SK-N-SH (cell line): ENCODE measurements around the gene SLC39A9. TPM values are rescaled to one million over a fixed set of nuclear protein-coding genes. Genes with fewer than 3 reads are reported as not detected.

Experiments
- CTCF ChIA-PET: fragments of 300-600, 350-600 bp; formaldehyde crosslinking; extraction: SDS; loops from one replicate; lab custom pipeline; 2021; lab: Yijun Ruan, JAX
- POLR2A ChIA-PET: fragments of 350-600 bp; sonication (Branson Sonifier 250); formaldehyde crosslinking; extraction: SDS; loops from one replicate; lab custom pipeline; 2020; ENCODE audit warnings: antibody characterized with exemption, inconsistent platforms; lab: Yijun Ruan, JAX
- DNase-seq: peaks from one replicate; pipeline ENCODE4 v3.0.0; 2012
- H2AFZ ChIP-seq: fragments of 200-600 bp; sonication (generic); 2 replicates; pipeline ENCODE4 v1.8.1; 2016; ENCODE audit warnings: antibody characterized with exemption, mild to moderate bottlenecking, low read depth
- H3F3A ChIP-seq: fragments of 200-600 bp; sonication (generic); replicated peaks from 2 replicates; pipeline ENCODE3; 2016; ENCODE audit warnings: antibody characterized with exemption, mild to moderate bottlenecking; ENCODE audit not compliant: insufficient read depth
- H3K27ac ChIP-seq, 2 experiments: fragments of 200-500 bp in 1 of 2; fragments of 200-600 bp in 1 of 2; sonication (Bioruptor generic) in 1 of 2; sonication (generic), shearing (Covaris generic) in 1 of 2; 2 replicates each; pipeline versions ENCODE4 v1.5.1 to v1.6.1; 2014 to 2016; ENCODE audit warnings: low read depth in 2 of 2, inconsistent platforms in 1 of 2, low read length in 1 of 2, mild to moderate bottlenecking in 1 of 2, mixed read lengths in 1 of 2
- H3K27me3 ChIP-seq: fragments of 200-600 bp; sonication (generic), shearing (Covaris generic); 2 replicates; pipeline ENCODE4 v1.6.1; 2016; ENCODE audit warnings: mixed run types; ENCODE audit not compliant: insufficient read depth
- H3K36me3 ChIP-seq, 2 experiments: fragments of 200-500 bp in 1 of 2; fragments of 200-600 bp in 1 of 2; sonication (Bioruptor generic) in 1 of 2; sonication (generic) in 1 of 2; replicated peaks in 1 of 2; 2 replicates each; pipeline versions ENCODE3 to v1.5.1; 2014 to 2016; ENCODE audit warnings: low read length in 1 of 2, mild to moderate bottlenecking in 1 of 2; ENCODE audit not compliant: insufficient read depth in 2 of 2, control insufficient read depth in 1 of 2
- H3K4me1 ChIP-seq, 2 experiments: fragments of 200-500 bp in 1 of 2; fragments of 200-600 bp in 1 of 2; sonication (Bioruptor generic) in 1 of 2; sonication (generic), shearing (Covaris generic) in 1 of 2; 2 replicates each; pipeline versions ENCODE4 v1.5.1 to v1.6.1; 2014 to 2016; ENCODE audit warnings: low read depth in 1 of 2, low read length in 1 of 2, mixed run types in 1 of 2; ENCODE audit not compliant: insufficient read depth in 2 of 2, control insufficient read depth in 1 of 2
- H3K4me2 ChIP-seq: fragments of 200-600 bp; sonication (generic), shearing (Covaris generic); 2 replicates; pipeline ENCODE4 v1.6.1; 2017; ENCODE audit warnings: mixed run types
- H3K4me3 ChIP-seq, 2 experiments: fragments of 200-500 bp in 1 of 2; fragments of 200-600 bp in 1 of 2; sonication (Bioruptor generic) in 1 of 2; sonication (generic), shearing (Covaris generic) in 1 of 2; 2 replicates each; pipeline versions ENCODE4 v1.5.1 to v1.8.1; 2014 to 2016; ENCODE audit warnings: low read depth in 2 of 2, inconsistent platforms in 1 of 2, low read length in 1 of 2, mild to moderate bottlenecking in 1 of 2, mixed read lengths in 1 of 2, moderate library complexity in 1 of 2
- H3K79me2 ChIP-seq: fragments of 200-600 bp; sonication (generic); 2 replicates; pipeline ENCODE4 v1.8.1; 2017; ENCODE audit warnings: mild to moderate bottlenecking; ENCODE audit not compliant: insufficient read depth
- H3K9ac ChIP-seq: fragments of 200-600 bp; sonication (generic); 2 replicates; pipeline ENCODE4 v1.6.1; 2017; ENCODE audit warnings: mixed run types
- H3K9me2 ChIP-seq: fragments of 200-600 bp; sonication (generic); 2 replicates; pipeline ENCODE4 v1.6.1; 2017; ENCODE audit warnings: mixed run types
- H3K9me3 ChIP-seq: fragments of 200-600 bp; sonication (generic); 2 replicates; pipeline ENCODE4 v1.6.1; 2017; ENCODE audit warnings: mixed run types, mild to moderate bottlenecking, moderate library complexity
- H4K20me1 ChIP-seq: fragments of 200-600 bp; sonication (generic); 2 replicates; pipeline ENCODE4 v1.6.1; 2017; ENCODE audit warnings: mild to moderate bottlenecking, mixed run types; ENCODE audit not compliant: insufficient read depth
- CHD2 ChIP-seq: fragments of 150-350 bp; IDR thresholded peaks from 2 replicates; pipeline ENCODE4 v1.6.1; 2018; ENCODE audit warnings: low read length; ENCODE audit not compliant: partially characterized antibody
- ELF1 ChIP-seq: IDR thresholded peaks from 2 replicates; pipeline ENCODE4 v1.4.0; 2012
- EZH2phosphoT487 ChIP-seq: fragments of 200-600 bp; sonication (generic); IDR thresholded peaks from 2 replicates; pipeline ENCODE4 v1.6.1; 2017; ENCODE audit warnings: low read depth, mixed run types, mild to moderate bottlenecking, antibody characterized with exemption, moderate library complexity, borderline replicate concordance
- FOSL2 ChIP-seq: IDR thresholded peaks from 2 replicates; pipeline ENCODE4 v1.4.0; 2012; ENCODE audit warnings: low read depth, mild to moderate bottlenecking, moderate library complexity, borderline replicate concordance
- FOXJ3 ChIP-seq: sonication (generic); formaldehyde crosslinking; IDR thresholded peaks from 2 replicates; pipeline ENCODE4 v1.5.1; 2020; ENCODE audit warnings: mild to moderate bottlenecking, missing genetic modification reagents
- FOXM1 ChIP-seq: IDR thresholded peaks from 2 replicates; pipeline ENCODE4 v1.4.0; 2012; ENCODE audit warnings: low read depth, mild to moderate bottlenecking
- GATA2 ChIP-seq: sonication (generic); formaldehyde crosslinking; IDR thresholded peaks from 2 replicates; pipeline ENCODE4 v1.5.0; 2020; ENCODE audit warnings: mild to moderate bottlenecking, missing genetic modification reagents
- JUND ChIP-seq: IDR thresholded peaks from 2 replicates; pipeline ENCODE4 v1.4.0; 2012
- MEF2A ChIP-seq: IDR thresholded peaks from 2 replicates; pipeline ENCODE4 v1.4.0; 2012; ENCODE audit warnings: low read depth, borderline replicate concordance
- MXI1 ChIP-seq: IDR thresholded peaks from 2 replicates; pipeline ENCODE4 v1.6.1; 2012; ENCODE audit warnings: mild to moderate bottlenecking, low read depth, low read length, improper control_type of control experiment
- NFIC ChIP-seq: IDR thresholded peaks from 2 replicates; pipeline ENCODE4 v1.4.0; 2012; ENCODE audit warnings: borderline replicate concordance
- NRF1 ChIP-seq: IDR thresholded peaks from 2 replicates; pipeline ENCODE4 v1.6.1; 2012; ENCODE audit warnings: low read depth, mild to moderate bottlenecking, low read length
- POLR2AphosphoS5 ChIP-seq: IDR thresholded peaks from 2 replicates; pipeline ENCODE4 v1.6.1; 2012; ENCODE audit warnings: low read depth, low read length
- RCOR1 ChIP-seq: fragments of 150-350 bp; IDR thresholded peaks from 2 replicates; pipeline ENCODE4 v1.6.1; 2017; ENCODE audit warnings: antibody characterized with exemption, low read length
- RXRA ChIP-seq: IDR thresholded peaks from 2 replicates; pipeline ENCODE4 v1.4.0; 2012; ENCODE audit warnings: low read depth, mild to moderate bottlenecking, borderline replicate concordance
- SIN3A ChIP-seq: IDR thresholded peaks from 2 replicates; pipeline ENCODE4 v1.6.1; 2012; ENCODE audit warnings: low read depth, mild to moderate bottlenecking, low read length, moderate library complexity, borderline replicate concordance
- SMC3 ChIP-seq: IDR thresholded peaks from 2 replicates; pipeline ENCODE4 v1.6.1; 2012; ENCODE audit warnings: low read depth, low read length, improper control_type of control experiment
- TEAD4 ChIP-seq: IDR thresholded peaks from 2 replicates; pipeline ENCODE4 v1.4.0; 2012; ENCODE audit warnings: mild to moderate bottlenecking, borderline replicate concordance; ENCODE audit not compliant: insufficient read depth
- WGBS: methylation state at CpG from one replicate; pipeline ENCODE4 v1.1.6; 2017; ENCODE audit warnings: low lambda C conversion rate; 5-methylcytosine and 5-hydroxymethylcytosine counted together
- polyA plus RNA-seq, 3 experiments: library from polyadenylated mRNA; depleted of rRNA; stranded (reverse); fragments of >200 nt; gene quantifications; 2 replicates each; pipeline ENCODE4 v1.2.3, GENCODE V29; 2012
- TF ChIP-seq, protein P1 (sequence below): IDR thresholded peaks from 2 replicates; pipeline ENCODE4 v1.4.0; 2012; ENCODE audit warnings: low read depth
- TF ChIP-seq, protein P2 (sequence below): IDR thresholded peaks from 2 replicates; pipeline ENCODE4 v1.4.0; 2012; ENCODE audit warnings: low read depth, borderline replicate concordance

SLC39A9 gene
- polyA plus RNA-seq, 1 of the 3 experiments (the other 2 are of a cell fraction), result 39.8 TPM

DNA sequence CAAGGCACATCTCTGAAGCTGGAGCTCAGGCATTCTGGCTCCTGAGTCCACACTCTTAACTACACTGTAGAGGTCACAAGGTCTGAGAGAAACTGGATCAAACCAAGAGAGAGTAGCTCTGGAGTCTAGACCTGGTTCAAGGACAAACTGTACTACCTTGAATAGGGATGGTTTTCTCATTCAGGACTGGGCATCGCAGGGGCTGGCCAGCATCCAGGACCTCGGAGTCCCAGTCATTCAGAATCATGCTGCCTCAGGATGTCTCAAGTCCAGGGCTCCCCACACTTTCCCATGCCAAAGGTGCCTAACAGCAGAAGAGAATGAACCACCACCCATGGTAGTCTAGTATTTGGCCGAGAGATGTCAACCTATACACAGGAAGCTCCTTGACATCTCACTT is 72.9 kb downstream of the SLC39A9 start:
- Histone ChIP-seq H3K9me3 (no peaks in the 10 kb centered on the region), H3K9ac (no peak overlapping the region), H3K36me3 (no peaks in the 10 kb centered on the region), H2AFZ (no peak overlapping the region), H3K79me2 (no peaks in the 10 kb centered on the region), H3K4me1 (no peaks in the 10 kb centered on the region), H3K9me2 (no peaks in the 10 kb centered on the region), H3F3A (no peaks in the 10 kb centered on the region), H3K4me2 (no peak overlapping the region), H3K4me3 (no peak overlapping the region), H4K20me1 (no peaks in the 10 kb centered on the region), H3K27ac (no peak overlapping the region), H3K27me3 (no peaks in the 10 kb centered on the region)
- WGBS, result 92% methylated on average over 3 of the region's 3 CpGs
- TF ChIP-seq JUND (no peak), ELF1 (no peak), FOXM1 (no peak), MXI1 (no peak), RCOR1 (no peak), RXRA (no peak), CHD2 (no peak), FOXJ3 (CRISPR knock-in tag) (no peak), NRF1 (no peak), POLR2AphosphoS5 (no peak), SMC3 (no peak), SIN3A (no peak), FOSL2 (no peak), NFIC (no peak), EZH2phosphoT487 (no peak), TEAD4 (no peak), GATA2 (CRISPR knock-in tag) (no peak)
- TF ChIP-seq, protein P1, sequence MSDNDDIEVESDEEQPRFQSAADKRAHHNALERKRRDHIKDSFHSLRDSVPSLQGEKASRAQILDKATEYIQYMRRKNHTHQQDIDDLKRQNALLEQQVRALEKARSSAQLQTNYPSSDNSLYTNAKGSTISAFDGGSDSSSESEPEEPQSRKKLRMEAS, result no peak
- TF ChIP-seq, protein P2, sequence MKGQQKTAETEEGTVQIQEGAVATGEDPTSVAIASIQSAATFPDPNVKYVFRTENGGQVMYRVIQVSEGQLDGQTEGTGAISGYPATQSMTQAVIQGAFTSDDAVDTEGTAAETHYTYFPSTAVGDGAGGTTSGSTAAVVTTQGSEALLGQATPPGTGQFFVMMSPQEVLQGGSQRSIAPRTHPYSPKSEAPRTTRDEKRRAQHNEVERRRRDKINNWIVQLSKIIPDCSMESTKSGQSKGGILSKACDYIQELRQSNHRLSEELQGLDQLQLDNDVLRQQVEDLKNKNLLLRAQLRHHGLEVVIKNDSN, result no peak
- DNase-seq, result no peak
- POLR2A ChIA-PET, result interaction anchor here (0.5 kb wide), 1 partner anchor 40 kb away, joined by 4 read pairs; no protein-coding TSS in a partner anchor
- CTCF ChIA-PET, result interaction anchor here (1.0 kb wide), 1 partner anchor 11 kb away, joined by 5 read pairs; no protein-coding TSS in a partner anchor

DNA sequence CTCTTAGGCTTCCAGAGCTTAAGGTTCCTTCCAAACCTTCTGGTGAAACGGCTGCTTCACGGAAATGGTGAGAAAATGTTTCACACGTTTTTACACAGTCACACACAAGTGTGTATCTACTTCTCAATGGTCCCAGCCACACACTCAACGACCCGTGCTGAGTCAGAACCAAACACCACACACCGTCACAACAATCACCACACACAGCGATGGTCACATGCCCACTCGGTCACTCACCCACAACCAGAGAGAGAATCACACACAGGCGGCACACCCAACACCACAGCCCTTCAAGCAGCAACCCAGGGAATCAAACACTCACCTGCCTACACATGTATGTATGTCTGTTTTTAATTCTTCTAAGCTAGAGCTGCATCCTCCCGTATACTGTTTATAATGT is 73.4 kb downstream of the SLC39A9 start:
- ChIA-PET CTCF (interaction anchor here (1.0 kb wide), 1 partner anchor 11 kb away, joined by 5 read pairs; no protein-coding TSS in a partner anchor), POLR2A (no interaction called here)
- no peak overlapping the region for H3K27ac ChIP-seq
- no peaks in the 10 kb centered on the region for H3K9me3 ChIP-seq
- no peaks in the 10 kb centered on the region for H3K36me3 ChIP-seq
- TF ChIP-seq MEF2A (no peak), NRF1 (no peak)
- TF ChIP-seq, protein P2, result no peak
- no peaks in the 10 kb centered on the region for H3K27me3 ChIP-seq
- H4K20me1 ChIP-seq, result no peaks in the 10 kb centered on the region
- no peaks in the 10 kb centered on the region for H3F3A ChIP-seq
- H3K4me1 ChIP-seq, result no peaks in the 10 kb centered on the region
- 88% methylated on average over 10 of the region's 10 CpGs for WGBS
- H3K4me3 ChIP-seq, result no peak overlapping the region
- no peak overlapping the region for H3K4me2 ChIP-seq
- H3K79me2 ChIP-seq, result no peaks in the 10 kb centered on the region
- no peaks in the 10 kb centered on the region for H3K9me2 ChIP-seq
- DNase-seq, result no peak
- no peak overlapping the region for H2AFZ ChIP-seq
- no peak overlapping the region for H3K9ac ChIP-seq
